Transverse colon (tissue), 4 donors: ENCODE data around the gene ZNF691.
"Not testable (repeated sequence)": the region's sequence is repeated elsewhere in the genome, so short reads cannot be mapped to it uniquely, and the experiment has no call there.

Source experiments
- CTCF ChIP-seq, 5 experiments: fragments of 200-600 bp in 3 of 5; fragments of 450-650 bp in 2 of 5; sonication (generic) in 3 of 5; IDR thresholded peaks; 1 replicate in 2 of 5; 2 replicates in 3 of 5; pipeline ENCODE4 v1.5.1; 2016 to 2017; ENCODE audit warnings: antibody characterized with exemption in 5 of 5, inconsistent platforms in 3 of 5, mild to moderate bottlenecking in 2 of 5, moderate library complexity in 1 of 5
- EP300 ChIP-seq: sonication (generic); formaldehyde crosslinking; IDR thresholded peaks from one replicate; pipeline ENCODE4 v1.6.1; 2017; ENCODE audit warnings: antibody characterized with exemption, low read depth
- POLR2A ChIP-seq: fragments of 450-650 bp; IDR thresholded peaks from one replicate; pipeline ENCODE4 v1.6.1; 2016; ENCODE audit warnings: antibody characterized with exemption, mild to moderate bottlenecking, moderate library complexity
- POLR2AphosphoS5 ChIP-seq, 3 donors: sonication (generic); formaldehyde crosslinking; IDR thresholded peaks; one replicate each; pipeline ENCODE4 v1.6.1; 2016; ENCODE audit warnings: antibody characterized with exemption in 3 of 3

- not testable (repeated sequence) for TF ChIP-seq CTCF (IDR thresholded peaks at IDR 0.05); POLR2AphosphoS5 (IDR thresholded peaks at IDR 0.05); EP300; POLR2A
Measured at GRCh38 chr1:42859366-42859765, 13.0 kb downstream of the ZNF691 start.
